DMS53 (cell line): ENCODE results near the gene PLD1.
"Not testable (repeated sequence)": the region's sequence is repeated elsewhere in the genome, so short reads cannot be mapped to it uniquely, and the experiment has no call there.

Source experiments
- DNase-seq: peaks from one replicate; lab custom pipeline; 2025; lab: John Stamatoyannopoulos, UW

PLD1 gene

GRCh38 chr3:171694888-171695287, 115.4 kb downstream of the PLD1 start:
- no peak for DNase-seq

DNA sequence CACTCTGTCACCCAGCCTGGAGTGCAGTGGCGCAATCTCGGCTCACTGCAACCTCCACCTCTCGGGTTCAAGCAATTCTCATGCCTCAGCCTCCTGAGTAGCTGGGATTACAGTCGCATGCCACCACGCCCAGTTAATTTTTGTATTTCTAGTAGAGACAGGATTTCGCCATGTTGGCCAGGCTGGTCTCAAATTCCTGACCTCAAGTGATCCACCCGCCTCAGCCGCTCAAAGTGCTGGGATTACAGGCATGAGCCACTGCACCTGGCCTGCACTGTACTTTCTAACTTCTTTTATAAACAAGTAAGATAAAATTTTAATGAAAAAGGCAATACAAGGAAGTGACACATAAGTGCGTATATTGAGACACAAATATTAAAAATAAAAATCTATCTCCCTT, 117.7 kb downstream of the PLD1 start:
- not testable (repeated sequence) for DNase-seq

GRCh38 chr3:171691485-171691884, 118.8 kb downstream of the PLD1 start:
- no peak for DNase-seq

GRCh38 chr3:171690281-171690680, 120.0 kb downstream of the PLD1 start:
- no peak for DNase-seq

DNA sequence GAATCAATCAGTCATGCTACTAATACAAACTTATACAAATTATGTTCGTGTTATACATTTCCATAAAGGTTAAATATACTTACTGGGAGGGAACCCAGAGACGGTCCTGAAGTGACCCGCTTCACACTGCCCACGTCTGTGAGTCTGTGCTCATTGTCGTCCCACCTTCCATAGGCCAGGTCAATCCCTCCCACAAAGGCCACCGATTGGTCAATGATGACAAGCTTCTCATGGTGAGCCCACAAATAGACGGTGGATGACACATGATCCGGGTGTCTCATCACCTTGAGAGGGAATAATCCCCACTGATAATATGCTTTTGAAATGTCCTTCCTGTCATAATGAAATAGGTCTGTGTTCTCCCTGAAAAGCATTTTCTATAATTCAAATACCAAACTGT, 121.7 kb downstream of the PLD1 start:
- DNase-seq: no peak

DNA sequence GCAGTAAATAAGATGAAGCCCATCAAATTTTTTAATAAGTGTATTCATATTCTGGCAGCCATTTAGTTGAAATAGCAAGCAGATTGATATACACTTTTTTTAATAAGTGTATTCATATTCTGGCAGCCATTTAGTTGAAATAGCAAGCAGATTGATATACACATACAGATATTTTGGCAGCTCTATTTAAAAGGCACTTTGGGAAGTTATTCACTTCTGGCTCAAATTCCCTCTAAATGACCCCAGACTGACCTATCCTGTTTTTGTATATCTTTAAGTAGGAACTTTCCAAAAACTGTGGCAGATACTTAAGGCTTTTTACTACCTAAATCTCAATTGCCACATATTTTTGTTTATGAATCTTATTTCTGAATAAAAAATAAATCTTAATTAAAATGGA, 122.3 kb downstream of the PLD1 start:
- no peak for DNase-seq

- no peak for DNase-seq
These were observed 122.7 kb downstream of the PLD1 start for GRCh38 chr3:171687581-171687980.

- DNase-seq: no peak
These were observed 123.2 kb downstream of the PLD1 start for GRCh38 chr3:171687064-171687463.

- no peak for DNase-seq
These were observed 125.0 kb downstream of the PLD1 start for GRCh38 chr3:171685116-171685895.

- DNase-seq: no peak
These were observed 126.1 kb downstream of the PLD1 start for GRCh38 chr3:171684221-171684620.

GRCh38 chr3:171682743-171683142, 127.5 kb downstream of the PLD1 start:
- DNase-seq: no peak

- no peak for DNase-seq
These were observed 129.4 kb downstream of the PLD1 start for GRCh38 chr3:171680726-171681411.

- peak; percentile 50 for DNase-seq
These were observed 131.3 kb downstream of the PLD1 start for GRCh38 chr3:171678971-171679492.

GRCh38 chr3:171677706-171678105, 132.6 kb downstream of the PLD1 start:
- no peak for DNase-seq

GRCh38 chr3:171676601-171677175, 133.6 kb downstream of the PLD1 start:
- no peak for DNase-seq

- DNase-seq: no peak
These were observed 136.3 kb downstream of the PLD1 start for GRCh38 chr3:171673951-171674350.

DNA sequence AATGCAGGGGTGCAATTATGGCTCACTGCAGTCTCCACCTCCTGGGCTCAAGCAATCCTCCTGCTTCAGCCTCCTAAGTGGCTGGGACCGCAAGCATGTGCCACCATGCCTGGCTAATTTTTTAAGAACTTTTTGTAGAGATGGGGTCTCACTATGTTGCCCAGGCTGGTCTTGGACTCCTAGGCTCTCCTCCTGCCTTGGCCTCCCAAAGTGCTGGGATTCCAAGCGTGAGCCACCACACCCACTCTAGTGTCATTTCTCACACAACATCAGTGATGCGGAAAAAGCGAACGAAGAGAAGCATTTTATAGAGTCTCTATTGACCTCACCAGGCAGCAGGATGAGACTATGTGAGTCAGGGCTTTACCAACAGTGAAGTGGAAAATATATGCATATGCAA, 137.7 kb downstream of the PLD1 start:
- DNase-seq: no peak

- DNase-seq: no peak
These were observed 138.2 kb downstream of the PLD1 start for GRCh38 chr3:171672124-171672523.

DNA sequence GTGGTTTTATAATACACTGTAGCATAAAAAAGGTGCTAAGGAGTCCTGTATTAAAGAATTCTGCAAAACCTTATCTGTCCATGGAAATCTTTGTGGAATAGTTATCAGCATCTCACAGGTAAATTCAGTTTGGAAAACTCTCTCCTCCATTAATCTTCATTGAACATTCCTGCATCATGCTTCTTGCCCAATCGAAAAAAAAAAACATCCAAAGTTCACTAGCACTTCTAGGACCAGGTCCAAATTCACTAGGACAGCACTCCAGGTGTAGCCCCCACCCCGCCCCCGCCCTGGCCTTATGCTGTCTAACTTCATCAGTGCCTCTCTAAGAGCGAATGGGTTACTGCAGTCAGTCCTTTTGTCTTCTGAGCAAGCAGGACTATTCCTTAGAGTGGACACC, 138.6 kb downstream of the PLD1 start:
- DNase-seq: no peak

DNA sequence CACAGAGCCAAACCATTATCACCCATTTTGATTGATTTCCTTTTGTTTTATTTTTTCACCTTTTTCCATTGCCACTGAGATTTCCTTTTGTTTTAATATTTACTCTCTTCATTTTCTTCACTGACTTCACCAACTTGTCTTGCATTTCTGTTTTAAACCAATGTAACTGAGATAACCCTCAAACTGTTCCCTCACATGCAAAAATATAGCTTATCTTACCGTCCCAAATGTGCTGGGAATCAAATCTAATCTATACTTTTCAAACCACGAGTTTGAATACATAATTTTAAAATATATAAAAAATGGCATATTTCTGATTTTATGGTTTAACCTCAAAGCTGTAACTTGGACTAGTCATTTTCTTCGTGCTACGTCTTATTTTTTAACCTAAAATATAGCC, 143.8 kb downstream of the PLD1 start:
- DNase-seq: no peak

- no peak for DNase-seq
These were observed 146.5 kb downstream of the PLD1 start for GRCh38 chr3:171663805-171664204.

- no peak for DNase-seq
These were observed 148.8 kb downstream of the PLD1 start for GRCh38 chr3:171661484-171661883.

DNA sequence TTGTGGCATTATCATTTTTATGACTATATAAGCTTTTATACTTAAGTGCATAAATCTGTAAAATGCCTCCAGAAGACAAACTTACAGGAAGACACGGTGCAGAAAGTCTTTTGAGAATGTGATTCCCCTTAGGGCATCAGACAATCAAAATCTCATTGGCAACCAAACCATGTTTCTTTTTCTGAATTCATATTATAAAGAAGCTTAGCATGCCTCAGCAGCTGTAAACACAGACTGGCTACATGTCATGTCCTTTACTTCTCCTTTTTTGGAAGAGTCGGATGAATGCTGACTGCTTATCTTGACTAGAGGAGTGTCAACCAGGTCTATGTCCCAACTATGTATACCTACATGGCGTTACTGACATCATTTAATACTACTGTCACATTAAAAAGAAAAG, 150.1 kb downstream of the PLD1 start:
- no peak for DNase-seq
